Lower lobe of right lung (tissue), 2 donors: Measurements from ENCODE around the gene RTL10. TPM values are rescaled to one million over a fixed set of nuclear protein-coding genes. Genes with fewer than 3 reads are reported as not detected.
A peak's percentile ranks its signal among the peaks of the same experiment; 100 is the strongest.

Experiments used
- ATAC-seq, 2 donors: fragments of 200-7000 bp; cut with Tn5 transposase; one replicate each; pipeline ENCODE4 v1.9.1; 2020 to 2022; ENCODE audit warnings: mild to moderate bottlenecking in 2 of 2, moderate library complexity in 2 of 2
- DNase-seq: peaks from one replicate; pipeline ENCODE4 v3.0.0-alpha.2; 2020
- H3K27ac ChIP-seq: fragments of 200-600 bp; one replicate; pipeline ENCODE4 v1.8.0; 2022
- H3K27me3 ChIP-seq: fragments of 200-600 bp; one replicate; pipeline ENCODE4 v1.8.0; 2022; ENCODE audit warnings: low read depth
- H3K36me3 ChIP-seq: fragments of 200-600 bp; one replicate; pipeline ENCODE4 v1.8.0; 2022; ENCODE audit warnings: mild to moderate bottlenecking
- H3K4me1 ChIP-seq: fragments of 200-600 bp; one replicate; pipeline ENCODE4 v1.8.0; 2022
- H3K4me3 ChIP-seq: fragments of 200-600 bp; one replicate; pipeline ENCODE4 v1.8.0; 2022; ENCODE audit warnings: mild to moderate bottlenecking
- H3K9me3 ChIP-seq: fragments of 200-600 bp; one replicate; pipeline ENCODE4 v1.8.0; 2022
- CTCF ChIP-seq: fragments of 200-600 bp; IDR thresholded peaks from one replicate; pipeline ENCODE4 v1.8.0; 2022; ENCODE audit warnings: antibody characterized with exemption, mild to moderate bottlenecking
- intact Hi-C: fragments of 100-400 bp; cut with DNase I; formaldehyde crosslinking; loops from one replicate; pipeline ENCODE4 v1.11.0; 2022
- total RNA-seq: library from RNA; stranded (reverse); fragmentation: NEBNext Ultra II Directional; extraction: Animal tissue kit (Norgen Biotek cat#: 25700); gene quantifications from one replicate; pipeline ENCODE4 v1.2.1, GENCODE V29; 2021
- donor health status: DM: no; HTN: yes; CAD: no; lungs with severe emphysema.

The RTL10 gene
- total RNA-seq, 1 donor from 2014 or later = 24.3 TPM

- TF ChIP-seq CTCF = no peak
- no peaks in the 10 kb centered on the region for H3K9me3 ChIP-seq
- ATAC-seq = no peak
- no peak overlapping the region for H3K4me3 ChIP-seq
- intact Hi-C loops = no loop called here
- H3K36me3 ChIP-seq = no peaks in the 10 kb centered on the region
- no peak for DNase-seq
- no peaks in the 10 kb centered on the region for H3K27me3 ChIP-seq
- peaks cover 11% of the 10 kb centered on the region for H3K4me1 ChIP-seq
- H3K27ac ChIP-seq = no peak overlapping the region
Measured at GRCh38 chr22:19824926-19825339, 29.7 kb downstream of the RTL10 start.

DNA sequence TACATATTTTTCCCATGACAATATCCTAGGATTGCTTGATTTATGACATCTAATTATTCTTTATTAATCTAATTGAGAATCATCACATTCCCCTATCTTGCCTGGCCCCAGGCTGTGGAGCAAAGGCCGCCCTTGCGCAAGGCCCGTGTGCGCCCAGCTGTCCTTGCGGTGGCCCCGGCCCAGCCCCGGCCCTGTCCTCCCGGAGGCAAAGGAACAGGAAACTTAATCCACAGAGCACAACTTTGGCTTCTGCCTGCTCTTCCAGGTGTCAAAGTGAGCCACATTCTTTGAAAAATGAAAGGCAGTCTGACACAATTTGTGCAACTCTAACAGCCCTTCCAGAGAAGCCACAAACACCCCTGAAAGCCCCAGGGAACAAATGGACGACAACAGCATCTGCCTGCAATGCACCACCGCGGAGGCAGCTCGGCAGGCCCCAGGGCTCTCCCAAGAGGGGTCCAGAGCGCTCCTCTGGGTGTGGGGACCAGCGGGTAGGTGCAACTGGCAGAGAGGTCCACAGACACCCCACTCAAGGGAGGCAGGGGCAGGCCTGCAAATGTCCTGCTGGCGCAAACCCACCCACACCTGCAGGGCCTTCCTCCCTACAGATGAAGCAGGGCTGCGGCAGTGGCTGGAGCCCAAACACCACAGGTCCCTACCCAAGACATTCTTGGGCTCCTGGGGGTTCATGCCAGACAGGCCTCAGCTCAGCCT is 30.3 kb downstream of the RTL10 start:
- intact Hi-C loops = no loop called here
- Histone ChIP-seq H3K36me3 (no peaks in the 10 kb centered on the region), H3K4me1 (peaks cover 11% of the 10 kb centered on the region), H3K4me3 (no peak overlapping the region), H3K9me3 (no peaks in the 10 kb centered on the region), H3K27me3 (no peaks in the 10 kb centered on the region), H3K27ac (no peak overlapping the region)
- peak; percentile 52 for DNase-seq
- TF ChIP-seq CTCF = no peak
- no peak for ATAC-seq

DNA sequence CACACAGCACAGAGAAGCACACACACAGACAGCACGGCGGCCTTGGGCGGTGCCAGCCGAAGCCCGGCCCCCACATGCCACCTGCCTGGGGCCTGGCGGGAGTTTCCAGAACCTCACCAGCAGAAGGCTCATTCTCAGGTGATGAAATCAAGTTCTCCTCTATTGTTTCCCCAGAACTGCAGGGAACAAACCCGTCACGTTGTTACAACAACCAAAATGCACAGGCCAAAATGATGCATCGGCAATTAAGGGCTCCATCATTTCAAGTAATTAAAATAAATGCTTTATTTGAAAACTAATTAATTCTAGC is 30.8 kb downstream of the RTL10 start:
- H3K4me3 ChIP-seq = no peak overlapping the region
- no peaks in the 10 kb centered on the region for H3K27me3 ChIP-seq
- DNase-seq = peak; percentile 45
- intact Hi-C loops = no loop called here
- ATAC-seq = peak in 1 of 2 donors; percentile 36
- no peaks in the 10 kb centered on the region for H3K9me3 ChIP-seq
- no peaks in the 10 kb centered on the region for H3K36me3 ChIP-seq
- H3K4me1 ChIP-seq = peaks cover 11% of the 10 kb centered on the region
- H3K27ac ChIP-seq = no peak overlapping the region
- no peak for TF ChIP-seq CTCF

DNA sequence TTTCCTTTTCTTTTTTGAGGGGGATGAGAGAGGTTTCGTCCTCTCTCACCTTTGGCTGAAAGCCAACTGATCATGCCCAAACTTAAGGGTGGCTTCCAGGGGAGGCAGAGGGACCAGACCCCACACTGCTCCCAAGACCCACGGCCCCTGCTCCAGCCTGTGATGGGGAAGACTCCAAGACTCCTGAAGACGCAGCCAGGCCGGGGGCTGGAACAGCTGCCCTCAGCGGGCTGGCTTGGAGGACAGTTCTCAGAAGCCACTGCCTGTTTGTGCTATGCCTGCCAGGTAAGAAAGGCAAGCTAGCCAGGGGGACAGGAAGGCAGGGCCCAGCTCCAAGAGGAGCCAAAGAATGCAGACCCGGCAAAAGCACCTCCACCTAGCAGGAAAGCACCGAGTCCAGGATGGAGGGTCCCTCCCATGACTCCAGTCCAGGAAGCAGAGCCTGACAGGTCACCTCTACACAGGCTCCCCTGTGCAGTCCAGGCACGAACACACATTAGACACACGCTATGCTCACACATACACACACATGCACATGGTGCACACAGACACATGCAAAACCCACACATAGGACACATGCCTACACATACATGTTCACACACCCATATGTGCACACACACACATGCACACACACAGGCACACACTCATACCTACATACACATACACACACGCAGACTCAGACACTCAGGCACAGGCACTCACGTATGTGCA is 31.3 kb downstream of the RTL10 start:
- Histone ChIP-seq H3K4me3 (no peak overlapping the region), H3K9me3 (no peaks in the 10 kb centered on the region), H3K27me3 (no peaks in the 10 kb centered on the region), H3K36me3 (no peaks in the 10 kb centered on the region), H3K27ac (no peak overlapping the region), H3K4me1 (peaks cover 12% of the 10 kb centered on the region)
- no peak for TF ChIP-seq CTCF
- intact Hi-C loops = no loop called here
- no peak for ATAC-seq
- DNase-seq = peak; percentile 36

- Histone ChIP-seq H3K27me3 (no peaks in the 10 kb centered on the region), H3K9me3 (no peaks in the 10 kb centered on the region), H3K4me1 (peaks cover 19% of the 10 kb centered on the region), H3K4me3 (no peak overlapping the region), H3K27ac (no peak overlapping the region), H3K36me3 (no peaks in the 10 kb centered on the region)
- intact Hi-C loops = no loop called here
- peak; percentile 43 to 55 for ATAC-seq
- TF ChIP-seq CTCF = no peak
- DNase-seq = peak; percentile 50
Measured at GRCh38 chr22:19822301-19823117, 32.2 kb downstream of the RTL10 start.
